KBM-7 (cell line): ENCODE results near the gene CAPN12.

Experiments used
- DNase-seq: peaks from one replicate; pipeline ENCODE4 v3.0.0-alpha.2; 2015
- in situ Hi-C: fragments of 300-500 bp; cut with MboI; formaldehyde crosslinking; loops from 2 replicates; pipeline ENCODE4 v1.14.3; 2020; ENCODE audit warnings: low sequenced_read_pairs, low pct_unique_long_range_greater_than_20kb, mixed read lengths

The CAPN12 gene

GRCh38 chr19:38701455-38702063 is 42.7 kb downstream of the CAPN12 start:
- DNase-seq: no peak
- in situ Hi-C loops: no loop called here

- in situ Hi-C loops: no loop called here
Measured at GRCh38 chr19:38700902-38701454, 43.3 kb downstream of the CAPN12 start.

DNA sequence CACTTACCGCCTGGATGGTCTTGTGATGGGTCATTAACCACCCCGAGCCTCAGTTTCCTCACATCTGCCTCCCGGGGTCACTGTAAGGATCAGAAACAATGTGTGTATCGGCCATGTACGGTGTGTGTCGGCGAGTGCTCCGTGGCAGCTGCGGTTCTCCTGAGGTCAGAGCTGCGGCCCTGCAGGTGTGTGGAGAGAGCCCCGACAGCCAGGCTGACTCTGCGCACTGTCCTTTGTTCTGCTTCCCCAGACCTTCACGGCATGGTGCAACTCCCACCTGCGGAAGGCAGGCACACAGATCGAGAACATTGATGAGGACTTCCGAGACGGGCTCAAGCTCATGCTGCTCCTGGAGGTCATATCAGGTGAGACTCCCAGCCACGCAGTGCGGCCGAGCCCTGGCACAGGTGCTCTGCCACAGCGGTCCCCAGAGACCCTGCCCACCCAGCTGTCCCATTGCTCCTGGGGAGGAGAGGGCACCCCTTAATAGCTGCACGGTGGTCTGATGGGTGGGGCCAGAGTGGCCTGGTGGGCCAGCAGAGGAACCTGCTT is 43.8 kb downstream of the CAPN12 start:
- DNase-seq: no peak
- in situ Hi-C loops: no loop called here

More at GRCh38 chr19:38700902-38701454, 43.3 kb downstream of the CAPN12 start:
- no peak for DNase-seq

DNA sequence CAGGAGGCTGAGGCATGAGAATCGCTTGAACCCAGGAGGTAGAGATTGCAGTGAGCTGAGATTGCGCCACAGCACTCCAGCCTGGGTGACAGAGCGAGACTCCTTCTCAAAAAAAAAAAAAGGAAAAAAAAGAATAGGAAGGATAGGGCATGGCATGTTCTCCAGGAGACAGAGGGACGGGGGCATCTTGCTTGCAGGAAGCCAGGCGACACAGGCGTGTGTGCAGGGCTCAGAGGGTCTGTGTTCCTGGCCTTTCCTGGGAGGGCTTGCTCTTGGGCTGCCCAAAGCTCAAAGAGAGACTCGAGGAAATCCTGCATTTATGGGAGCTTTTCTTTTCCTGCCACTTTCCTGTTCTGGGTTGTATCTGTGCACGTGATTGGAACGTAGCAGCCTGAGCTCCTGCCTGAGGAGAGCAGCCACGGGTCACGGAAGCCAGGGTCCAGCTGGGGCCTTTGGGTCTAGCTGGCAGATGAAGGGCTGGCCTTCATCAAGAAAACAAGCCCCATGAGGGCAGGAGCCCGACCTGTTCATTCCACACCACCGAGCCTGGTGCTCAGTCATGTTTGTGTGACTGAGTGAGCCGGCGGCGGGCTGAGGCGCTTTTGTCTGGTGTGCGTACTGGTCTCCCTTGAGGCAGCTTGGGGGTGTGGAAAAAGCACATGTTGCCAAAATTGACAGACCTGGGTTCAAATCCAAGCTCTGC is 44.5 kb downstream of the CAPN12 start:
- in situ Hi-C loops: no loop called here
- DNase-seq: no peak

GRCh38 chr19:38699027-38699346 is 45.3 kb downstream of the CAPN12 start:
- DNase-seq: no peak
- in situ Hi-C loops: no loop called here

DNA sequence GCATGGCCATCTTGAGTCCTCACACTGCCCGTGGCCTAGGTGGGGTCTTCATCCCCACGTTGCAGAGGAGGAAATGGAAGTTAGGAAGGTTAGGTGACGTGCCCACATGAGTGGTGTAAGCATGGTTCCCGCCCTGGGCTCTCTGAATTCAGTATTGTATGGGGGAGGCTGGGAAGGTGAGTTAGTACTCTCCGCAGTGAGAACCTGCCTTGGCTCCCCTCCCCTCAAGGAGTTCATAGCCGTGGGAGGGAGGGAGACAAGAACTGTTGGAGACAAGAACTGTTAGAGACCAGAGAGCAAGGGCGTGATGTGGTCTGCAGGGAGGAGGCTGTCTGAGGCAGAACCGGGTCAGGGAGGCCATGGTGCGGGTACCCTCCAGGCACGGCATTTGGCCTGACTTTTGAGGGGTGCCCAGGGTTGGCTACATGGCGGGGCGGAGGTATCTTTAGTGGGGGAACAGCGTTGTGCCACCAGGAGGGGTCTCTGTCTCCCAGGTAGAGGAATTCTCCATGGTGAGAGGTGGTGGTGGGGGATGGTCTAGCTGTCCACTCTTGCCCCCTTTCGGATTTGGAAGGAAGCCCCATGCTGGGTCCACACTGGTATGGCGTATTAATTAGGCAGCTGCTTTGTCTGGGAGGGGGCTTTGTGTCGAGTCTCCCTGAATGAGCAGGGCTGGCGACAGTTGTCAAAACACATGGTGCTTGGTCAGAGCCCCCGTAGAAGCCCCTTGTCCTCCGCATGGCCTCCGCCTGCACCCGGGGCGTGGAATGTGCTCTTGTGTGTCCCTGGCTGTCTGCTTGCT is 45.8 kb downstream of the CAPN12 start:
- in situ Hi-C loops: no loop called here
- DNase-seq: no peak

GRCh38 chr19:38697641-38698071 is 46.6 kb downstream of the CAPN12 start:
- DNase-seq: no peak
- in situ Hi-C loops: no loop called here

DNA sequence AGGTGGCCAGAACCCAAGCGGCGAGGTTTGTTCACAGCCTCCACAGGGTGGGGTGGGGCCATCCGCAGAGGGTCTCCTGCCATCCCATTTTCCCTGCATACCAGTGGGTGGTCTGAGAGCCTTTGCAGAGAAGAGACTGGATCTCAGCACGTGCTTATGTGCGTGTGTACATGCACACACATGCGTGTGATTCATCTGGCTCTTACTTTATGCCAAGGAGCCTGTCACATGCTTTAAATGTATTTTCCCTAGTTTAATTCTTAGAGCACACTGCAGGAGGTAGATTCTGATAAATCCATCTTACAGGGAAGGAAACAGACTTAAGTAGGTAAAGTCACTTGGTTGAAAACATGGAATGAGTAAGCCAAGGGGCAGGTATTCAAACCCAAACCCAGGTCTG is 47.1 kb downstream of the CAPN12 start:
- no peak for DNase-seq
- in situ Hi-C loops: no loop called here

GRCh38 chr19:38696729-38697055 is 47.6 kb downstream of the CAPN12 start:
- in situ Hi-C loops: no loop called here

DNA sequence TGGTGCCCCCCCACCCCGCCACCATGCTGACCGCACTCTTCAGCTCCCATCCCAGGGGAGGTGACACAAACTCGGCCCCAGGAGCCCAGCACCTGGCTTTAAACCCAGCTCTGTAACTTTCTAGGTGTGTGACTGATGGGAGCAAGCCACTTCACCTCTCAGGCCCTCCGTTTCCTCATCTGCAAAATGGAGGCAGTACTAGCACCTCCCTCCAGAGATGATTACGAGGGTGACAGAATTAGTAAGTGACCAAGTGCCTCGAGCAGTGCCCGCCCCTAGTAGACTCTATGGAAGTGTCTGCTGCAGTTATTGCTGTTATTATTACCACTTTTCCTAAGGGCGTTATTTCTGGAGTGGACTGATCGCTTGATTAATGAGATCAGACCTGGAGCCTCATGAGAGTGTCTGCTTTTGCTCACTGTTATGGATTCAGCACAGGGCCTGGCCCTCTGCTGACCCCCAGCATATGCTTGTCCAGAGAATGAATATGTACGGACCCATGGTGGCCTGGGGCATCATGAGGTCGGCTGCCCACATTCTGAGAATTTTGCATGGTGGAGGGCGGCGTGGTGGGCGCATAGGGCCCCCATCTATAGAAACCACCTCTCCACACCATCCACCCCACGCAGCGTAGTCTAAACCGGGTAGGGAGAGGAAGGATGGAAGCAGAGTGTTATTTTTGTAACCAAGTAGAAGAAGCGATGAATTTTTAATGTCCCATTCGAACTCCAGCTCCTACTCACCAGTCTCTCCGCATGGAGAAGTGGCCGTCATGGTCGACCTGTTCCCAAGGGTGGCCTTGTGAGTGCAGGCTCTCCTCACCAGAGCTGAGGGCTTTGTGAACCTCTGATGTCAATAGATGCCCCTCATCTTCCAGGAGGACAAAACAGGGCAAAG is 48.2 kb downstream of the CAPN12 start:
- DNase-seq: no peak

More at GRCh38 chr19:38696729-38697055, 47.6 kb downstream of the CAPN12 start:
- DNase-seq: no peak

DNA sequence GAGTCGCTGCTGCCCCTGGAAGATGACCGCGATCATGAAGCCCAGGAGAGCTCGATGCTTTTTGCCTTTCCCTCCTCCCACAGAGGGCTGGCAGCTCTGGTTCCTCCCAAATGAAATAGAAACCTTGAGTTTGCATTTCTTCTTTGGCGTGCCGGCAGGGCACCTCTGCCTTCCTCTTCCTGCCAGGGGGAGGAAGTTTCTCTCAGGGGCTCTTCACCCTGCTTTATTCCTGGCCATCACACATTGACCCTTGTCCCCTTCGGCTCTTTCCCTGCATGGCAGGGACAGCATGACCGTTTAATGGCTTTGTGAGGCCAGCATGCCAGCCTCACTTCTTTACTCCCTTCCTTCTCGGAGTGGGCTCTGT is 49.0 kb downstream of the CAPN12 start:
- in situ Hi-C loops: no loop called here
- DNase-seq: no peak

More for the DNA sequence above, 48.2 kb downstream of the CAPN12 start:
- in situ Hi-C loops: no loop called here

DNA sequence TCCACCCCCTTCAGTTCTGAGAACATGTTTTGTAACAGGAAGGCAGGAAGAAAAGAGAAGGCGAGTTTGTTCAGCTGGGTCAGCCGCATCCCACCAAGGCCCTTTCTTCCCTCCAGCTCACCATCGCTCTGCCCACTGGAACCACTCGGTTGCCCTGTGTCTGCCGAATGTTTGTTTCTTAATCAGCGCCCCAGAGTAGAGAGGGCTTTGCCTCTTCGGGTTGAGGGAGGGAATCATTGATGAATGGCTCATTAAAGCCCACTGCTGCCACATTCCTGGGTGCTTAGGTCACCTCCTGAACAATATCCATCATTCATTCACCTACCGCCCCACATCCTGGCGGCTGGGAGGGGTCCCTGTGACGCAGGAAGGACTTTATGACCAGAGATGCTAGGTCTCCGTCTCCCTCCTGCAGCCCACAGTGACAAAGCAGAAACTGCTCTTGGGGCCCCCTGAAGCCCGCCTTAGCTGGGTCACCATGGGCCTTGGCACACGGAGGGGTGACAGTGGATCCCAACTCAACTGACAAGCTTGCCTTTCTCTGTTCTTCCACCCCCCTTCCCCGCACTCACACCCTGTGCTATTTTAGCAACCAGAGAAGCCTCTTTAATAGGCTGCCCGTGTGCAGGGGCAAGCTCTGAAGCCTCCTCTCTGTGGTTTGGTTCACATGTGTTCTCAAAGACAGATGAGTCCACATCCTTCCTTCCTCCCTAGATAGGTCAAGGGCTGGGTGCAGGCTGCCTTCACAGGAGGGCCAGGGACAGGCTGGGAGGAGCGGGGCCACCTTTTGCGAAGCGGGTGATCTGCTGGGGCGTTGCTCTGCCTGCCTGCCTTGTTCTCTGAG is 50.7 kb downstream of the CAPN12 start:
- in situ Hi-C loops: no loop called here
- peak; percentile 90 for DNase-seq

GRCh38 chr19:38692458-38693379 is 51.6 kb downstream of the CAPN12 start:
- in situ Hi-C loops: no loop called here
- DNase-seq: no peak

- no peak for DNase-seq
- in situ Hi-C loops: no loop called here
Measured at GRCh38 chr19:38691938-38692457, 52.3 kb downstream of the CAPN12 start.

- no peak for DNase-seq
Measured at GRCh38 chr19:38690832-38691231, 53.4 kb downstream of the CAPN12 start.

DNA sequence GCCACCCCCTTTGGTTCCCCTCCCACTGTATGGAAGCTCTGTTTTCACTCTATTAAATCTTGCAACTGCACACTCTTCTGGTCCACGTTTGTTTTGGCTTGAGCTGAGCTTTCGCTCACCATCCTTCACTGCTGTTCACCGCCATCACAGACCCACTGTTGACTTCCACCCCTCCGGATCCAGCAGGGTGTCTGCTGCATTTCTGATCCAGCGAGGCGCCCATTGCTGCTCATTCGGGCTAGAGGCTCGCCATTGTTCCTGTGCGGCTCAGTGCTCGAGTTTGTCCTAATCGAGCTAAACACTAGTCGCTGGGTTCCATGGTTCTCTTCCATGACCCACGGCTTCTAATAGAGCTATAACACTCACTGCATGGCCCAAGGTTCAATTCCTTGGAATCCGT is 54.1 kb downstream of the CAPN12 start:
- in situ Hi-C loops: no loop called here
- no peak for DNase-seq

More at GRCh38 chr19:38690832-38691231, 53.4 kb downstream of the CAPN12 start:
- in situ Hi-C loops: no loop called here

DNA sequence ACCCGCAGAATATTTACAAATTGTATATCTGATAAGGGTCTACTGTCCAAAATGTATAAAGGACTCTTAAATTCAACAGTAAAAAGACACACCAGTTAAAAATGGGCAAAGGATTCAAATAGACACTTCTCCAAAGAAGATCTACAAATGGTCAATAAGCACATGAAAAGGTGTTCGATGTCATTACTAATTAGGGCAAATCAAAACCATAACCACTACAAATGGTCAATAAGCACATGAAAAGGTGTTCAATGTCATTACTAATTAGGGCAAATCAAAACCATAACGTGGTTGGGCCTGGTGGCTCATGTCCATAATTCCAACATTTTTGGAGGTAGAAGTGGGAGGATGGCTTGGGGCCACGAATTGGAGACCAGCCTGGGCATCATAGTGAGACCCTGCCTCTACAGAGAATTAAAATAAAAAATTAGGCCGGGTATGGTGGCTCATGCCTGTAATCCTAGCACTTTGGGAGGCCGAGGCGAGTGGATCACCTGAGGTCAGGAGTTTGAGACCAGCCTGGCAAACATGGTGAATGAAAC is 56.4 kb downstream of the CAPN12 start:
- no peak for DNase-seq
- in situ Hi-C loops: no loop called here
